LNCAP (cell line): Measurements from ENCODE around the gene HMCES.

ENCODE experiments used
- TF ChIP-seq, protein P1 (sequence below): fragments of 450-650 bp; IDR thresholded peaks from 2 replicates; pipeline ENCODE4 v1.5.1; 2017; ENCODE audit warnings: mild to moderate bottlenecking

The HMCES gene

GRCh38 chr3:129249284-129250065 is 29.2 kb upstream of the HMCES start, which contains the start of gene COPG1:
Gene COPG1 (plus strand): TSS chr3:129249606. CDS start chr3:129249710, 104 bp downstream.
- TF ChIP-seq, protein P1, sequence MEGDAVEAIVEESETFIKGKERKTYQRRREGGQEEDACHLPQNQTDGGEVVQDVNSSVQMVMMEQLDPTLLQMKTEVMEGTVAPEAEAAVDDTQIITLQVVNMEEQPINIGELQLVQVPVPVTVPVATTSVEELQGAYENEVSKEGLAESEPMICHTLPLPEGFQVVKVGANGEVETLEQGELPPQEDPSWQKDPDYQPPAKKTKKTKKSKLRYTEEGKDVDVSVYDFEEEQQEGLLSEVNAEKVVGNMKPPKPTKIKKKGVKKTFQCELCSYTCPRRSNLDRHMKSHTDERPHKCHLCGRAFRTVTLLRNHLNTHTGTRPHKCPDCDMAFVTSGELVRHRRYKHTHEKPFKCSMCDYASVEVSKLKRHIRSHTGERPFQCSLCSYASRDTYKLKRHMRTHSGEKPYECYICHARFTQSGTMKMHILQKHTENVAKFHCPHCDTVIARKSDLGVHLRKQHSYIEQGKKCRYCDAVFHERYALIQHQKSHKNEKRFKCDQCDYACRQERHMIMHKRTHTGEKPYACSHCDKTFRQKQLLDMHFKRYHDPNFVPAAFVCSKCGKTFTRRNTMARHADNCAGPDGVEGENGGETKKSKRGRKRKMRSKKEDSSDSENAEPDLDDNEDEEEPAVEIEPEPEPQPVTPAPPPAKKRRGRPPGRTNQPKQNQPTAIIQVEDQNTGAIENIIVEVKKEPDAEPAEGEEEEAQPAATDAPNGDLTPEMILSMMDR, result no peak

DNA sequence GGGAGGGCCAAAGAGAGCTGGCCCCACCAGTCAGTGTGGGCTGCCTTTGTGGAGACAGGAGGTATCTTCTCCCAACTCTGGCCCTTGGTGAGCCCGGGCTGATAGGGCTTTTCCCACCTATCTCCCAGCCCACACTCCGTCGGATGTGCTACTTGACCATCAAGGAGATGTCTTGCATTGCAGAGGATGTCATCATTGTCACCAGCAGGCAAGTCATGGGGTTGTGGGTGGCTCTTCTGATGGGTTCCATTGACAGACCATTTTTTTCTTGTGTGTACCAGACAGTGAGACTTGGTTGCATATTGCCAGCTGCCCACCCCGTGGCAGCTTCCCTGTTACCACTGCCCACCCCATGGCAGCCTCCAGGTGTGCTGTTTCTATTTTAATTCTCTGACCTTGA is 25.9 kb upstream of the HMCES start:
- TF ChIP-seq, protein P1, result no peak

DNA sequence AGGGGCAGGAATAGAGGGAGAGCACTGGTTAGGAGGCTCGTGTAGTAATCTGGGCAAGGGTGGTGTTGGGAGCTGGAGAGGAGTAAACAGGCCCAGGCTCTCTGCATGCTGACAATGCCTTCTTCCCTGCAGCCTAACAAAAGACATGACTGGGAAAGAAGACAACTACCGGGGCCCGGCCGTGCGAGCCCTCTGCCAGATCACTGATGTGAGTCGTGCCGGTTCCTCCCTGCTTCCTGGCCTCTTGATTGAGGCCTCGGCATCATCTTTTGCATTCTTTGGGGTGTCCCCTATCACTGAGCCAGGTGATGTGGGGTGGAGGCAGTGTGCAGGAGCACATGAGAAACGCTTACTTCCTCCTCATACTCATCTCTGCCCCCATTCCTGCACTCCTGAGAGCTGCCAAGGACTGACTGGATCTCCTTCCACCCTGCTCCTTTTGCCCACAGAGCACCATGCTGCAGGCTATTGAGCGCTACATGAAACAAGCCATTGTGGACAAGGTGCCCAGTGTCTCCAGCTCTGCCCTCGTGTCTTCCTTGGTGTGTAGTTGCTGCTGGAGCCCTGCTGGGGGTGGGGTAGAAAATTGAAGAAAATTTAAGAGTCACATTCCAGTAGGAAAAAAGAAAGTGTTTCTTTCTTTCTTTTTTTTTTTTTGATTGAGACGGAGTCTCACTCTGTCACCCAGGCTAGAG is 24.0 kb upstream of the HMCES start:
- TF ChIP-seq, protein P1, result no peak

DNA sequence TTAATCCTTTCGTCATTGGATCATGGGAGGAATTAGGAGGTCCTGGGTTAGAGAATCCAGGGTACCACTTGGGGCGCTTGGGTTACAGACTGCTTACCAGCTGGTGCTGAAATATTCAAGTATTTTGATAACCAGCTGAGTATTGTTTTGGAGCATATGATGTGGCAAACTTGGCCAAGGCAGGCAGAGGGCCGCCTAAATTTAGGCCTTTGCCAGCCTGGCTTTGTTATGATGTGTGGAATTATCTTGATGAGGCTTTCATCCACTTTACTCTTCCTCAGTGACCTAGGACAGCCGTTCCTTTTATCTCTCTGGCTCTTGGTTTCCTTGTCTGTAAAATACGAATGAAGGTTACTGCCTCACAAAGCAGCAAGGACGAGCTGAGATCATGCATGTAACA is 22.4 kb upstream of the HMCES start:
- TF ChIP-seq, protein P1, result no peak

DNA sequence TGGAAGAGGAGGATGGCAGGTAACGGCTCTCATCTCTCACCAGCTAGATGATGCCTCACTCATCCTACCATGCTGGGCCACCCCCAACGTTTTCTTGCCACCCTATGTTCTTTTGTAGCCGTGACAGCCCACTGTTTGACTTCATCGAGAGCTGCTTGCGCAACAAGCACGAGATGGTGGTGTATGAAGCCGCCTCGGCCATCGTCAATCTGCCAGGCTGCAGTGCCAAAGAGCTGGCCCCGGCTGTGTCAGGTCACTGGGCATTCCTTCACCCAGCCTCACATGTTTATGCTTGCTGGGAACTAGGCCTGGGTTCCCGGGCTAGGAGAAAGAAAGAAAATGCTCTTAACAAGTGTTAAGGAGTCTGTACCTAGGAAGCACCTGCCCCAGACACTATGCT is 21.1 kb upstream of the HMCES start:
- TF ChIP-seq, protein P1, result no peak

DNA sequence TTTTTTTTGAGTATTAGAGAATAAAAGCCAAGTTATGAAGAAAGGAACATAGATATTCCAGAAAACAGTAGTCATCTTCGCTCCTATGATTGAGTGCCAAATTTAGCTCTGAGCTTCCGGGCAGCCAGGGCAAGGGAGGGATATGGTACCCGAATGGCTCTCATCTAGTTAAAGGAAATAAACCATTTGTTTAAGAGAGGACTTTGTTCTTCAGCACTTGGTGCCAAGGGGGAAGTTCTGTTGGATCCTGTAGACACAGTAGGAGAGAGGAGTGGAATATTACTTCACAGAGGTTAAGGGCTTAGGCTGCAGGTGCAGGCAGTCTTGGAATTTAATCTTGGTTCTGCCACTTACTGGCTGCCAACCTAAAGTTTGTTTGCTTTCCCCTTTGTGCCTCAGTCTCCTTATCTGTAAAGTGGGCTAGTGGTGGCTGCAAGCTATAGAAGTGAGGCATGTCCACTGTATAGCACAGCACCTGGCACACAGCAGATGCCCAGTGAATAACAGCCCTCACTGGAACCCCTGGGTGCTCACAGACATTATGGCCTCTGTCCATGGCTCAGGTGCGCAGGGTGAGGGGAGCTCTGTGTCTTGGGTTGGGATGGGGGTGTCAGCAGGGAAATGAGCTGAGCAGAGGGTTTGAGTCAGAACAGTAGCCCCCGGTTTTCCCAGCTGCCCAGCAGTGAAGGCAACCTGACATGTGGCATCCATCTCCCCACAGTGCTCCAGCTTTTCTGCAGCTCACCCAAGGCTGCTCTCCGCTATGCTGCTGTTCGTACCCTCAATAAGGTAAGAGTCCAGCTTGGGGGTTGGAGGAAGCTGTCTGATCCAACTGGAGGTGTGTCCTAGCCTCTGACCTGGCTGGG is 18.8 kb upstream of the HMCES start:
- TF ChIP-seq, protein P1, result no peak

GRCh38 chr3:129260606-129261005 is 18.1 kb upstream of the HMCES start:
- TF ChIP-seq, protein P1, result no peak
